ENCODE results near the gene MIEF1. TPM values are rescaled to one million over a fixed set of nuclear protein-coding genes. Genes with fewer than 3 reads are reported as not detected.

MIEF1 gene
- total and polyA plus RNA-seq, 3 donors from 2014 or later, result 60.6 to 120 (median 78.2) TPM

- WGBS, 2 donors, result 42 to 59% methylated on average over 3 to 6 of the region's 6 CpGs
- intact Hi-C loops (cut with DNase I; ENCODE audit: low total_unique reads), result loop anchor here (10.0 kb wide), 2 partner anchors 213 to 353 kb away; partner anchors contain the start of gene RPL3
- Histone ChIP-seq H3K4me1 (peaks cover 66% of the 10 kb centered on the region), H3K4me3 (no peak overlapping the region), H3K27me3 (no peaks in the 10 kb centered on the region), H3K36me3 (ENCODE audit: low read depth, missing control alignments) (no peaks in the 10 kb centered on the region), H3K9me3 (no peaks in the 10 kb centered on the region), H3K27ac (peak overlapping the region in 1 of 2 donors; percentile 66)
- TF ChIP-seq, protein P1, sequence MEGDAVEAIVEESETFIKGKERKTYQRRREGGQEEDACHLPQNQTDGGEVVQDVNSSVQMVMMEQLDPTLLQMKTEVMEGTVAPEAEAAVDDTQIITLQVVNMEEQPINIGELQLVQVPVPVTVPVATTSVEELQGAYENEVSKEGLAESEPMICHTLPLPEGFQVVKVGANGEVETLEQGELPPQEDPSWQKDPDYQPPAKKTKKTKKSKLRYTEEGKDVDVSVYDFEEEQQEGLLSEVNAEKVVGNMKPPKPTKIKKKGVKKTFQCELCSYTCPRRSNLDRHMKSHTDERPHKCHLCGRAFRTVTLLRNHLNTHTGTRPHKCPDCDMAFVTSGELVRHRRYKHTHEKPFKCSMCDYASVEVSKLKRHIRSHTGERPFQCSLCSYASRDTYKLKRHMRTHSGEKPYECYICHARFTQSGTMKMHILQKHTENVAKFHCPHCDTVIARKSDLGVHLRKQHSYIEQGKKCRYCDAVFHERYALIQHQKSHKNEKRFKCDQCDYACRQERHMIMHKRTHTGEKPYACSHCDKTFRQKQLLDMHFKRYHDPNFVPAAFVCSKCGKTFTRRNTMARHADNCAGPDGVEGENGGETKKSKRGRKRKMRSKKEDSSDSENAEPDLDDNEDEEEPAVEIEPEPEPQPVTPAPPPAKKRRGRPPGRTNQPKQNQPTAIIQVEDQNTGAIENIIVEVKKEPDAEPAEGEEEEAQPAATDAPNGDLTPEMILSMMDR (IDR thresholded peaks at IDR 0.05), result no peak
- no peak for TF ChIP-seq POLR2A (IDR thresholded peaks at IDR 0.05)
- no peak for DNase-seq
These were observed 25.4 kb downstream of the MIEF1 start for GRCh38 chr22:39527481-39527961.

GRCh38 chr22:39528080-39528661, 26.1 kb downstream of the MIEF1 start:
- H3K27me3 ChIP-seq, result no peaks in the 10 kb centered on the region
- 36 to 50% methylated on average over 8 to 12 of the region's 12 CpGs for WGBS, 2 donors
- no peaks in the 10 kb centered on the region for H3K36me3 ChIP-seq (ENCODE audit: low read depth, missing control alignments)
- TF ChIP-seq, protein P1 (IDR thresholded peaks at IDR 0.05), result no peak
- TF ChIP-seq POLR2A (IDR thresholded peaks at IDR 0.05), result no peak
- no peaks in the 10 kb centered on the region for H3K9me3 ChIP-seq
- peaks cover 60% of the 10 kb centered on the region for H3K4me1 ChIP-seq
- peak overlapping the region; percentile 42 to 66 for H3K27ac ChIP-seq
- DNase-seq, result no peak
- H3K4me3 ChIP-seq, result peak overlapping the region in 1 of 2 donors; percentile 6
- intact Hi-C loops (cut with DNase I; ENCODE audit: low total_unique reads), result loop anchor here (10.0 kb wide), 2 partner anchors 213 to 353 kb away; partner anchors contain the start of gene RPL3

DNA sequence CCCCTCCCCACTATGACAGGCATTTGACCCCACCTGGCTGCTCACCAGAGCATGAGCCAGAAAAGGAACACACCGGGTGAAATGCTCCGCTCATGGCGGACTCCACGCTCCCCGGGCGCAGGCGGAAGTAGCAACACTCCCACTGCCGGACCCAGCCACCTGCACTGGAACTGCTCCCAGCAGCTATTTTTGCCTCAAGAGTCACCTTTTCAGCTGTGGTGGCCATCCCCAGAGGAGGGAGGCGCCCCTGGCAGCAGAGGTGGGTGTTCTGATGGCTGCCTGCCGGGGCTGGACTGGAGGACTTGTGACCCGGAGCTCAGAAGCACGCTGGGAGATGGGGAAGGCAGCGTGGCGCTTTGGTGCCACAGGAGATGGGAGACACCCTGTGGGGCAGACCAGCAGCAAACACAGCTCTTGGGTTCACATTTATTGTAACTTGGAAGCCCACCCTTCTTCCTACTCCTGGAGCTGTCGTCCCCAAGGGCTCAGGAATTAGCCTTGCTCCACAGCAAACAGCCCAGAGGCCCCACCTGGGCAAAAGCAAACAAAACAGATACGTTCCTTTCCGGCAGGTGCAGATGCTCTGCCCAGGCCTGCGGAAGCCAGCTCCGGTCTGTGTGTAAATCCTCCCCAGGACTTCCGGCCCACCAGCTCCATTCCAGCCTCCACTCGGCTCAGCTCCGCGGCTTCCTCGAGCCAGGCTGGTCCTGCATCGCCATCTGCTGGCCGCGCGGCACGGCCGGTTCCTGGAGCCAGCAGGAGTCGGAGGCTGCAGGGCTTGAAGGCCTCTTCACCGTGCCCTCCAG, 26.8 kb downstream of the MIEF1 start:
- peak; percentile 94 for DNase-seq
- Histone ChIP-seq H3K4me1 (peaks cover 54% of the 10 kb centered on the region), H3K4me3 (peak overlapping the region in 1 of 2 donors; percentile 6), H3K27ac (peak overlapping the region; percentile 42 to 66), H3K9me3 (no peaks in the 10 kb centered on the region), H3K27me3 (no peaks in the 10 kb centered on the region), H3K36me3 (ENCODE audit: low read depth, missing control alignments) (no peaks in the 10 kb centered on the region)
- TF ChIP-seq POLR2A (IDR thresholded peaks at IDR 0.05), result no peak
- TF ChIP-seq, protein P1 (IDR thresholded peaks at IDR 0.05), result peak; percentile 91 to 97 (median 97)
- intact Hi-C loops (cut with DNase I; ENCODE audit: low total_unique reads), result loop anchor here (10.0 kb wide), 2 partner anchors 214 to 354 kb away; partner anchors contain the start of gene RPL3
- 18 to 24% methylated on average over 26 to 30 of the region's 32 CpGs for WGBS, 2 donors

- Histone ChIP-seq H3K27me3 (no peaks in the 10 kb centered on the region), H3K4me1 (peaks cover 48% of the 10 kb centered on the region), H3K27ac (peak overlapping the region in 1 of 2 donors; percentile 42), H3K9me3 (no peaks in the 10 kb centered on the region), H3K4me3 (no peak overlapping the region), H3K36me3 (ENCODE audit: low read depth, missing control alignments) (no peaks in the 10 kb centered on the region)
- DNase-seq, result no peak
- 27 to 39% methylated on average over 13 to 17 of the region's 17 CpGs for WGBS, 2 donors
- no peak for TF ChIP-seq POLR2A (IDR thresholded peaks at IDR 0.05)
- TF ChIP-seq, protein P1 (IDR thresholded peaks at IDR 0.05), result no peak
- intact Hi-C loops (cut with DNase I; ENCODE audit: low total_unique reads), result loop anchor here (10.0 kb wide), 2 partner anchors 215 to 355 kb away; partner anchors contain the start of gene RPL3
These were observed 27.4 kb downstream of the MIEF1 start for GRCh38 chr22:39529487-39529851.
